ENCODE measurements around the gene TRIM27.
"Not testable (repeated sequence)": the region's sequence is repeated elsewhere in the genome, so short reads cannot be mapped to it uniquely, and the experiment has no call there.

TRIM27 gene

GRCh38 chr6:28862077-28862476 lies 61.7 kb downstream of the TRIM27 start:
- DNase-seq: no peak

- DNase-seq: no peak
Measured at GRCh38 chr6:28861339-28861738, 62.4 kb downstream of the TRIM27 start.

- no peak for DNase-seq
Measured at GRCh38 chr6:28860581-28860980, 63.2 kb downstream of the TRIM27 start.

GRCh38 chr6:28858963-28859362 lies 64.8 kb downstream of the TRIM27 start:
- no peak for DNase-seq

GRCh38 chr6:28856620-28857005 lies 67.2 kb downstream of the TRIM27 start:
- no peak for DNase-seq

- DNase-seq: not testable (repeated sequence)
Measured at GRCh38 chr6:28854405-28854804, 69.4 kb downstream of the TRIM27 start.

All from NCI-H226 (cell line).